HCT116 (cell line): ENCODE results near the gene CPNE4. TPM values are rescaled to one million over a fixed set of nuclear protein-coding genes. Genes with fewer than 3 reads are reported as not detected.

Source experiments
- ATAC-seq: fragments of 200-7000 bp; cut with Tn5 transposase; 2 replicates; pipeline ENCODE4 v1.9.1; 2020; ENCODE audit warnings: mild to moderate bottlenecking, moderate library complexity
- BruUV-seq: library from RNA; stranded (reverse); fragments of 400-500 nt; replicated peaks from 2 replicates; lab custom pipeline; 2021; lab: Mats Ljungman, UMichigan
- CTCF ChIA-PET: fragments of 300-600 bp; sonication (Branson Sonifier 250); formaldehyde crosslinking; loops from one replicate; lab custom pipeline; 2021; ENCODE audit warnings: antibody characterized with exemption; lab: Charles Lee
- POLR2A ChIA-PET: fragments of 300-600, 350-600 bp; sonication (Branson Sonifier 250); formaldehyde crosslinking; loops from one replicate; lab custom pipeline; 2021; ENCODE audit warnings: antibody characterized with exemption; lab: Charles Lee
- RAD21 ChIA-PET, 2 experiments: fragments of 300-600 bp; sonication (Branson Sonifier 250); formaldehyde crosslinking; loops; one replicate each; lab custom pipeline; 2023; ENCODE audit warnings: low total read pairs in 2 of 2; ENCODE audit not compliant: uncharacterized antibody in 2 of 2, unreplicated experiment in 2 of 2, low non-redundant PET in 1 of 2; lab: Charles Lee
- DNase-seq: peaks from one replicate; pipeline ENCODE4 v3.0.0-alpha.2; 2010; ENCODE audit warnings: low read depth, low spot score
- H2AFZ ChIP-seq: fragments of 200-600 bp; shearing (Covaris generic), sonication (generic); 2 replicates; pipeline ENCODE4 v1.6.1; 2017; ENCODE audit warnings: low read depth, mixed run types, mixed read lengths, antibody characterized with exemption, low read length; ENCODE audit not compliant: poor library complexity, severe bottlenecking
- H3K27ac ChIP-seq: 2 replicates; pipeline ENCODE4 v1.5.1; 2012; ENCODE audit warnings: low read depth, low read length
- H3K27me3 ChIP-seq: fragments of 200-600 bp; sonication (generic); 2 replicates; pipeline ENCODE4 v1.6.1; 2016; ENCODE audit warnings: mixed run types, low read length, mixed read lengths; ENCODE audit not compliant: insufficient read depth
- H3K36me3 ChIP-seq, 2 experiments: fragments of 200-500 bp in 1 of 2; fragments of 200-600 bp in 1 of 2; sonication (Bioruptor generic) in 1 of 2; sonication (generic) in 1 of 2; 2 replicates each; pipeline versions ENCODE4 v1.5.1 to v1.6.1; 2014 to 2016; ENCODE audit warnings: low read length in 2 of 2, inconsistent platforms in 1 of 2, mixed read lengths in 1 of 2, mixed run types in 1 of 2; ENCODE audit not compliant: insufficient read depth in 2 of 2, control insufficient read depth in 1 of 2
- H3K4me1 ChIP-seq, 2 experiments: fragments of 200-600 bp in 1 of 2; sonication (generic) in 1 of 2; 2 replicates each; pipeline versions ENCODE4 v1.5.1 to v1.6.1; 2012 to 2017; ENCODE audit warnings: low read length in 2 of 2, inconsistent platforms in 1 of 2, mild to moderate bottlenecking in 1 of 2, mixed read lengths in 1 of 2, mixed run types in 1 of 2, moderate library complexity in 1 of 2; ENCODE audit not compliant: insufficient read depth in 2 of 2, control insufficient read depth in 1 of 2
- H3K4me2 ChIP-seq: fragments of 200-600 bp; sonication (generic); 2 replicates; pipeline ENCODE4 v1.6.1; 2017; ENCODE audit warnings: mixed run types, low read length, mixed read lengths
- H3K4me3 ChIP-seq, 2 experiments: fragments of 200-600 bp in 1 of 2; sonication (generic) in 1 of 2; replicated peaks in 1 of 2; 2 replicates each; pipeline ENCODE4 v1.5.1; 2011 to 2016; ENCODE audit warnings: low read length in 2 of 2, control low read depth in 1 of 2, low read depth in 1 of 2, mild to moderate bottlenecking in 1 of 2, mixed read lengths in 1 of 2, mixed run types in 1 of 2
- H3K79me2 ChIP-seq: fragments of 200-600 bp; sonication (generic); 2 replicates; pipeline ENCODE4 v1.6.1; 2017; ENCODE audit warnings: mild to moderate bottlenecking, mixed run types, low read length, moderate library complexity, mixed read lengths; ENCODE audit not compliant: insufficient read depth
- H3K9ac ChIP-seq: fragments of 200-600 bp; sonication (generic); 2 replicates; pipeline ENCODE4 v1.6.1; 2016; ENCODE audit warnings: low read length, mixed read lengths
- H3K9me2 ChIP-seq: fragments of 200-600 bp; sonication (generic), shearing (Covaris generic); 2 replicates; pipeline ENCODE4 v1.6.1; 2017; ENCODE audit warnings: mixed run types, mild to moderate bottlenecking, moderate library complexity; ENCODE audit not compliant: insufficient read depth
- H3K9me3 ChIP-seq, 2 experiments: fragments of 200-500 bp in 1 of 2; fragments of 200-600 bp in 1 of 2; sonication (Bioruptor generic) in 1 of 2; sonication (generic) in 1 of 2; 2 replicates each; pipeline ENCODE4 v1.6.1; 2014 to 2017; ENCODE audit warnings: low read length in 2 of 2, mixed read lengths in 2 of 2, inconsistent platforms in 1 of 2, low read depth in 1 of 2, mild to moderate bottlenecking in 1 of 2, mixed run types in 1 of 2, moderate library complexity in 1 of 2; ENCODE audit not compliant: control insufficient read depth in 1 of 2, insufficient read depth in 1 of 2
- H4K20me1 ChIP-seq: fragments of 200-600 bp; sonication (generic), shearing (Covaris generic); 2 replicates; pipeline ENCODE4 v1.6.1; 2017; ENCODE audit warnings: mixed run types, mild to moderate bottlenecking, moderate library complexity; ENCODE audit not compliant: insufficient read depth
- EZH2 ChIP-seq: fragments of 200-600 bp; sonication (generic); IDR thresholded peaks from 2 replicates; pipeline ENCODE4 v1.6.1; 2017; ENCODE audit warnings: antibody characterized with exemption, mixed run types
- EZH2phosphoT487 ChIP-seq: fragments of 200-600 bp; IDR thresholded peaks from 2 replicates; pipeline ENCODE4 v1.6.1; 2018; ENCODE audit warnings: antibody characterized with exemption, borderline replicate concordance
- FOSL1 ChIP-seq: IDR thresholded peaks from 2 replicates; pipeline ENCODE4 v1.6.1; 2012; ENCODE audit warnings: low read depth
- POLR2AphosphoS5 ChIP-seq: IDR thresholded peaks from 2 replicates; pipeline ENCODE4 v1.6.1; 2011; ENCODE audit warnings: mild to moderate bottlenecking, low read depth, low read length, moderate library complexity
- SIN3A ChIP-seq: IDR thresholded peaks from 2 replicates; pipeline ENCODE4 v1.6.1; 2012; ENCODE audit warnings: low read depth
- SP1 ChIP-seq: IDR thresholded peaks from 2 replicates; pipeline ENCODE4 v1.6.1; 2012; ENCODE audit warnings: low read depth
- SRF ChIP-seq: IDR thresholded peaks from 2 replicates; pipeline ENCODE4 v1.6.1; 2012; ENCODE audit warnings: low read depth
- ZFX ChIP-seq: fragments of 450-650 bp; IDR thresholded peaks from 2 replicates; pipeline ENCODE4 v1.6.1; 2017
- intact Hi-C: fragments of 100-400 bp; cut with micrococcal nuclease; formaldehyde crosslinking; loops from 2 replicates; pipeline ENCODE4 v1.10.0; 2022
- total RNA-seq: library from RNA; stranded (reverse); gene quantifications from one replicate; pipeline ENCODE4 v1.2.1, GENCODE V29; 2021; ENCODE audit not compliant: unreplicated experiment
- TF ChIP-seq, protein P1 (sequence below): IDR thresholded peaks from 2 replicates; pipeline ENCODE4 v1.6.1; 2012

CPNE4 gene
- total RNA-seq, 1 experiment from 2014 or later = not detected

DNA sequence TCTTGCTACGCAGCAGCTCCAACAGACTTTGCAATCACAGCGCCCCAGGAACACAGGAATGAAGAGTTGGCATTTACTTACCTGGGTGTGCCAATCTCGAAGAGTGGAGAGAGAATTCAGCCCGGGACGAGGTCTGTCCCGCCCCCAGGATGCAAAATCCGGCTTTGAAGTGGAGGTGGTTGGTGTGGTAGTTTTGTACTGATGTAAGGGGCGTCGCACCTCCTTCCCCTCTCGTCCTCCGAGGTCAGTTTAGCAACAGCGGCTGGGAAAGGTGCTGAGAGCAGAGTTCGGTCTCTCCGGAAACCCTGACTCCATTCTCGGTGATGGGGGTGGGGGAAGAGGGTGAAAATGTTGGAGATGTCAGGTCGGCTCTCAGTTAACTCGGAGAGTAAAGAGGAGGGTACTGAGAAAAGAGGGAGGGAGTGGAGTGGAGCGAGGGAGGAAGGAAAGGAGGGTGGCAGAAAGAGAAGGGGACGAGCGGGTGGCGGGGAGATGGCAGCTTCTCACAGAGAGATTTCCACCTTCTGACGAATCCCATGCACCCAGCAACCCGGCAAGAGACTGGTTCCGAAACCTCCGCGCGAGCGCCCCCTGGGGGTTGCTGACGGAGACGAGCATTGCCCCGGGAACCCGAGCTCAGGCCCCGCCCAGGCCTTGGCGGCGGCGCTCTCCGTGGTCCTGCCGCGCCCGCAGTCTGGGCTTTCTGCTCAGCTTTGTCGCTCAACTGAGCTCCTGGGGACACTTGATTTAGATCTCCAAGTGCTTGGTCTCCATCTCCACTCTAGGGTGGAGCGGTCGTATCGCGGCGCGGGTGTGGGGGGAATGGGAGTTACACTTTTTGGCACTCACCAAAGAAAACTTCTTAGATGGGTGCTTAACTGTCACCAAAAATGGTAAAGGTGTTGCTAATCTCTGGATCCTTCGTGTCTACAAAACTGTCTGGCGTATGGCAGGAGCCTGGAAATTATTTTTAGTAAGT, at the start of gene CPNE4 (continued):
- TF ChIP-seq POLR2AphosphoS5 (no peak), ZFX (no peak), SIN3A (no peak), EZH2 (no peak), SP1 (no peak), SRF (no peak)
- TF ChIP-seq, protein P1, sequence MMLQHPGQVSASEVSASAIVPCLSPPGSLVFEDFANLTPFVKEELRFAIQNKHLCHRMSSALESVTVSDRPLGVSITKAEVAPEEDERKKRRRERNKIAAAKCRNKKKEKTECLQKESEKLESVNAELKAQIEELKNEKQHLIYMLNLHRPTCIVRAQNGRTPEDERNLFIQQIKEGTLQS = no peak

DNA sequence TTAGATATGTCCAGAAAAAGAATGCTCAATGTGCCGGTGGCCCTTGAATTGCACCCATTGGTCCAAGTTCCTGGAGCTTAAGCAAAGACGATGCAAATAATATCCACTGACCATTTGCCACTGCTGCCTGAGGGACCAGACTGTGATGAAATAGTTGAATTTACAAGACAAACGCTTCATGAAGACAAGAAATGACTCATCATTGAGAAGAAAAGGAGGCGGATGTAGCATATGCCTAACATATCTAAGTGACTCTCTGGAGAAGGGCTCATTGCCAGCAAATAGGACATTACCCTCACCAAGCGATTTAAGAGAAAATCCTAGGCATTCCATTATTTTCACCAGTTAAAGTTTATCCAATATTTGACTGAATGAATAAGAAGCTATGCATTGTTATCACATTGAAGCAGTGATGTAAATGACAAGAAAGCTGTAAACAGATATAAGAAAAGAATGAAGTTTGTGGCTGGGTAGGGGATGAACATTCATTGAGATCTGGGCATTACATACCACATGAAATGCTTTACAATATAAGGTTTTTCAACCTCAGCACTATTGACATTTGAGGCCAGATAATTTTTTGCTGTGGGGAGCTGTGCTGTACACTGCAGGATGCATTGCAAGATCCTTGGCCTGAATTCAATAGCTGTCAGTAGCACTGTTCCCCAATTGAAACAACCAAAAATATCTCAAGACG, 48.9 kb upstream of the CPNE4 start:
- no peak for ATAC-seq
- POLR2A ChIA-PET = no interaction called here
- DNase-seq = no peak

More for the DNA sequence above, 48.9 kb upstream of the CPNE4 start:
- H3K9me3 ChIP-seq = no peaks in the 10 kb centered on the region
- no TSS peak for BruUV-seq
- no peaks in the 10 kb centered on the region for H4K20me1 ChIP-seq
- ChIA-PET RAD21 (no interaction called here), CTCF (no interaction called here)
- intact Hi-C loops = no loop called here
- no peaks in the 10 kb centered on the region for H3K79me2 ChIP-seq
- H3K36me3 ChIP-seq = no peaks in the 10 kb centered on the region
- TF ChIP-seq SP1 (no peak), EZH2 (no peak), FOSL1 (no peak), EZH2phosphoT487 (no peak)
- no peak overlapping the region for H3K27ac ChIP-seq
- H3K4me2 ChIP-seq = no peak overlapping the region
- H2AFZ ChIP-seq = no peak overlapping the region
- H3K27me3 ChIP-seq = no peaks in the 10 kb centered on the region
- no peak overlapping the region for H3K9ac ChIP-seq
- H3K9me2 ChIP-seq = no peaks in the 10 kb centered on the region
- no peak overlapping the region for H3K4me3 ChIP-seq
- H3K4me1 ChIP-seq = no peaks in the 10 kb centered on the region
